K562 (cell line): ENCODE measurements around the gene VPS35. TPM values are rescaled to one million over a fixed set of nuclear protein-coding genes. Genes with fewer than 3 reads are reported as not detected.
A peak's percentile ranks its signal among the peaks of the same experiment; 100 is the strongest.

Experiments used
- E2F3 ChIP-seq: fragments of 250-450 bp; sonication (Bioruptor Pico); IDR thresholded peaks from 2 replicates; pipeline ENCODE4 v1.4.0; 2020; ENCODE audit warnings: mild to moderate bottlenecking
- MEF2D ChIP-seq: conservative IDR thresholded peaks from 2 replicates; pipeline ENCODE4 v1.6.1; 2016; ENCODE audit warnings: low read depth, missing genetic modification characterization, missing compliant biosample characterization
- NEUROD1 ChIP-seq: fragments of 150-350 bp; IDR thresholded peaks from 2 replicates; pipeline ENCODE4 v1.6.1; 2014; ENCODE audit warnings: borderline replicate concordance, low read length, low read depth; ENCODE audit not compliant: partially characterized antibody
- NFXL1 ChIP-seq: fragments of 450-650 bp; formaldehyde crosslinking; IDR thresholded peaks from 2 replicates; pipeline ENCODE4 v1.4.0; 2021; ENCODE audit warnings: mild to moderate bottlenecking
- NKRF ChIP-seq: fragments of 450-650 bp; IDR thresholded peaks from 2 replicates; pipeline ENCODE4 v1.6.1; 2016; ENCODE audit warnings: borderline replicate concordance
- POLR2A ChIP-seq: fragments of 450-650 bp; conservative IDR thresholded peaks from 2 replicates; pipeline ENCODE4 v1.6.1; 2016
- POLR2G ChIP-seq: fragments of 200-400 bp; formaldehyde crosslinking; IDR thresholded peaks from 2 replicates; pipeline ENCODE4 v1.6.1; 2017; ENCODE audit warnings: low read depth, mild to moderate bottlenecking, antibody characterized with exemption, low read length, moderate library complexity
- POLR2H ChIP-seq: IDR thresholded peaks from 2 replicates; pipeline ENCODE4 v1.6.1; 2016; ENCODE audit warnings: missing genetic modification characterization, low read depth, mild to moderate bottlenecking, control low read depth, missing compliant biosample characterization, moderate library complexity
- RB1 ChIP-seq: fragments of 450-650 bp; IDR thresholded peaks from 2 replicates; pipeline ENCODE4 v1.6.1; 2017; ENCODE audit warnings: low read depth, mild to moderate bottlenecking
- RBFOX2 ChIP-seq: fragments of 200-400 bp; formaldehyde crosslinking; IDR thresholded peaks from 2 replicates; pipeline ENCODE4 v1.6.1; 2017; ENCODE audit warnings: low read depth, mild to moderate bottlenecking, low read length, moderate library complexity
- SIN3B ChIP-seq: fragments of 450-650 bp; IDR thresholded peaks from 2 replicates; pipeline ENCODE4 v1.6.1; 2017; ENCODE audit warnings: low read depth, mild to moderate bottlenecking, moderate library complexity
- SP1 ChIP-seq: sonication (generic); formaldehyde crosslinking; IDR thresholded peaks from 2 replicates; pipeline ENCODE4 v1.8.1; 2022; ENCODE audit warnings: mild to moderate bottlenecking, missing genetic modification reagents
- XRCC4 ChIP-seq: IDR thresholded peaks from one replicate; pipeline ENCODE4 v1.6.1; 2011; ENCODE audit not compliant: insufficient read depth, insufficient read length; ENCODE audit errors: extremely low read depth
- YY1 ChIP-seq, 3 experiments: IDR thresholded peaks; 2 replicates each; pipeline ENCODE4 v1.6.1; 2011; ENCODE audit warnings: low read length in 2 of 3, mild to moderate bottlenecking in 2 of 3, moderate library complexity in 2 of 3, borderline replicate concordance in 1 of 3, control low read depth in 1 of 3, low read depth in 1 of 3; ENCODE audit not compliant: insufficient read depth in 3 of 3, insufficient replicate concordance in 2 of 3, control insufficient read depth in 1 of 3, insufficient read length in 1 of 3; ENCODE audit errors: extremely low read depth in 1 of 3
- ZBTB17 ChIP-seq: fragments of 450-650 bp; formaldehyde crosslinking; IDR thresholded peaks from 2 replicates; pipeline ENCODE4 v1.4.0; 2020; ENCODE audit warnings: mild to moderate bottlenecking
- ZNF408 ChIP-seq: fragments of 250-450 bp; sonication (Bioruptor Pico); IDR thresholded peaks from 2 replicates; pipeline ENCODE4 v1.4.0; 2020; ENCODE audit warnings: low read depth, mild to moderate bottlenecking, moderate library complexity
- polyA plus RNA-seq, 8 experiments: library from polyadenylated mRNA; depleted of rRNA in 4 of 8; stranded (reverse) in 5 of 8; unstranded in 3 of 8; fragments of >200 nt; fragmentation: Nextera tagmentation in 2 of 8; fragmentation: Illumina TruSeq in 1 of 8; extraction: Ambion mirVana in 2 of 8; extraction: Trizol in 1 of 8; gene quantifications; 2 replicates each; pipeline versions ENCODE4 v1.2.1 to v1.2.3, GENCODE V29; 2011 to 2014; ENCODE audit warnings: inconsistent platforms in 1 of 8, missing spikeins in 1 of 8
- total RNA-seq, 7 experiments: library from RNA; depleted of rRNA in 6 of 7; stranded (reverse); fragments of >200 nt in 6 of 7; fragmentation: Illumina TruSeq in 2 of 7; extraction: Trizol in 2 of 7; gene quantifications; 2 replicates each; pipeline versions ENCODE4 v1.2.1 to v1.2.3, GENCODE V29; 2011 to 2021; ENCODE audit warnings: low replicate concordance in 1 of 7
- TF ChIP-seq, protein P1 (sequence below): fragments of 250-450 bp; sonication (Bioruptor Pico); IDR thresholded peaks from 2 replicates; pipeline ENCODE4 v1.5.0; 2020; ENCODE audit warnings: mild to moderate bottlenecking
- TF ChIP-seq, protein P2 (sequence below), 2 experiments: IDR thresholded peaks in 1 of 2; conservative IDR thresholded peaks in 1 of 2; 2 replicates each; pipeline ENCODE4 v1.6.1; 2016; ENCODE audit warnings: low read depth in 2 of 2, mild to moderate bottlenecking in 1 of 2, missing compliant biosample characterization in 1 of 2, missing genetic modification characterization in 1 of 2, moderate library complexity in 1 of 2
- TF ChIP-seq, protein P3 (sequence below): sonication (generic); formaldehyde crosslinking; IDR thresholded peaks from 2 replicates; pipeline ENCODE4 v1.9.0; 2022; ENCODE audit warnings: mild to moderate bottlenecking, missing genetic modification reagents

VPS35 gene
- total and polyA plus RNA-seq, 9 of the 15 experiments (the other 6 are each of a cell fraction or from before 2014, with no cell fraction given), result 32.7 to 131 (median 66.2) TPM

- TF ChIP-seq NKRF (peak; percentile 67), ZNF408 (CRISPR knock-in tag) (no peak), SP1 (CRISPR knock-in tag) (peak; percentile 56), POLR2A (peak; percentile 80), MEF2D (tag) (no peak), NEUROD1 (peak; percentile 66), RBFOX2 (peak; percentile 93), POLR2H (tag) (peak; percentile 66; the same call in 1 of the 2 replicates), ZBTB17 (CRISPR knock-in tag) (no peak), SIN3B (peak; percentile 45; the same call in 1 of the 2 replicates), NFXL1 (CRISPR knock-in tag) (no peak), POLR2G (peak; percentile 95), YY1 (IDR thresholded peaks at IDR 0.05; ENCODE audit: borderline replicate concordance in 1 of 3, control insufficient read depth in 1 of 3, extremely low read depth in 1 of 3, insufficient read depth in 3 of 3, insufficient read length in 1 of 3, insufficient replicate concordance in 2 of 3, low read depth in 1 of 3, low read length in 2 of 3) (peak in 2 of 3 experiments; percentile 28 to 40), XRCC4 (no peak), E2F3 (CRISPR knock-in tag) (peak; percentile 59; the same call in 1 of the 2 replicates), RB1 (peak; percentile 38; the same call in 1 of the 2 replicates)
- TF ChIP-seq, protein P1, sequence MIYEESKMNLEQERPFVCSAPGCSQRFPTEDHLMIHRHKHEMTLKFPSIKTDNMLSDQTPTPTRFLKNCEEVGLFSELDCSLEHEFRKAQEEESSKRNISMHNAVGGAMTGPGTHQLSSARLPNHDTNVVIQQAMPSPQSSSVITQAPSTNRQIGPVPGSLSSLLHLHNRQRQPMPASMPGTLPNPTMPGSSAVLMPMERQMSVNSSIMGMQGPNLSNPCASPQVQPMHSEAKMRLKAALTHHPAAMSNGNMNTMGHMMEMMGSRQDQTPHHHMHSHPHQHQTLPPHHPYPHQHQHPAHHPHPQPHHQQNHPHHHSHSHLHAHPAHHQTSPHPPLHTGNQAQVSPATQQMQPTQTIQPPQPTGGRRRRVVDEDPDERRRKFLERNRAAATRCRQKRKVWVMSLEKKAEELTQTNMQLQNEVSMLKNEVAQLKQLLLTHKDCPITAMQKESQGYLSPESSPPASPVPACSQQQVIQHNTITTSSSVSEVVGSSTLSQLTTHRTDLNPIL (CRISPR knock-in tag), result no peak
- TF ChIP-seq, protein P2, sequence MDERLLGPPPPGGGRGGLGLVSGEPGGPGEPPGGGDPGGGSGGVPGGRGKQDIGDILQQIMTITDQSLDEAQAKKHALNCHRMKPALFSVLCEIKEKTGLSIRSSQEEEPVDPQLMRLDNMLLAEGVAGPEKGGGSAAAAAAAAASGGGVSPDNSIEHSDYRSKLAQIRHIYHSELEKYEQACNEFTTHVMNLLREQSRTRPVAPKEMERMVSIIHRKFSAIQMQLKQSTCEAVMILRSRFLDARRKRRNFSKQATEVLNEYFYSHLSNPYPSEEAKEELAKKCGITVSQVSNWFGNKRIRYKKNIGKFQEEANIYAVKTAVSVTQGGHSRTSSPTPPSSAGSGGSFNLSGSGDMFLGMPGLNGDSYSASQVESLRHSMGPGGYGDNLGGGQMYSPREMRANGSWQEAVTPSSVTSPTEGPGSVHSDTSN (CRISPR knock-in tag; IDR thresholded peaks at IDR 0.05; ENCODE audit: low read depth), result no peak
- TF ChIP-seq, protein P2 (tag; conservative IDR thresholded peaks at IDR 0.05; ENCODE audit: low read depth), result peak; percentile 29; the same call in 1 of the 2 replicates
- TF ChIP-seq, protein P3, sequence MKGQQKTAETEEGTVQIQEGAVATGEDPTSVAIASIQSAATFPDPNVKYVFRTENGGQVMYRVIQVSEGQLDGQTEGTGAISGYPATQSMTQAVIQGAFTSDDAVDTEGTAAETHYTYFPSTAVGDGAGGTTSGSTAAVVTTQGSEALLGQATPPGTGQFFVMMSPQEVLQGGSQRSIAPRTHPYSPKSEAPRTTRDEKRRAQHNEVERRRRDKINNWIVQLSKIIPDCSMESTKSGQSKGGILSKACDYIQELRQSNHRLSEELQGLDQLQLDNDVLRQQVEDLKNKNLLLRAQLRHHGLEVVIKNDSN (CRISPR knock-in tag), result peak; percentile 1; the same call in 1 of the 2 replicates
Observed at GRCh38 chr16:46689365-46690280, 645 bp upstream of the VPS35 start, which contains the start of gene ORC6 (continued).
